Common myeloid progenitor, CD34-positive (primary cell): ENCODE results near the gene SOHLH1.

Experiments used
- CTCF ChIA-PET: fragments of 350-600 bp; sonication (Branson Sonifier 250); formaldehyde crosslinking; loops from one replicate; lab custom pipeline; 2021; ENCODE audit warnings: antibody characterized with exemption; lab: Charles Lee
- POLR2A ChIA-PET: fragments of 350-600 bp; sonication (Branson Sonifier 250); formaldehyde crosslinking; loops from one replicate; lab custom pipeline; 2021; ENCODE audit warnings: antibody characterized with exemption; lab: Charles Lee
- DNase-seq, 3 donors: peaks; one replicate each; pipeline versions ENCODE4 v3.0.0 to v3.0.0-alpha.2; 2013
- H3K27ac ChIP-seq, 2 experiments: 1 replicate in 1 of 2; 2 replicates in 1 of 2; pipeline ENCODE4 v1.7.0; 2013; ENCODE audit warnings: inconsistent platforms in 2 of 2, low read length in 2 of 2, mild to moderate bottlenecking in 2 of 2, low read depth in 1 of 2, moderate library complexity in 1 of 2; ENCODE audit not compliant: severe bottlenecking in 2 of 2, insufficient read depth in 1 of 2, poor library complexity in 1 of 2
- H3K27me3 ChIP-seq, 5 experiments: replicated peaks in 2 of 5; 1 replicate in 3 of 5; 2 replicates in 2 of 5; pipeline versions ENCODE4 v1.6.1 to v1.7.0; 2013; ENCODE audit warnings: low read length in 4 of 5, mild to moderate bottlenecking in 2 of 5, moderate library complexity in 2 of 5, inconsistent platforms in 1 of 5; ENCODE audit not compliant: insufficient read depth in 5 of 5, control insufficient read depth in 4 of 5
- H3K36me3 ChIP-seq, 4 experiments: 1 replicate in 2 of 4; 2 replicates in 2 of 4; pipeline versions ENCODE4 v1.6.1 to v1.7.0; 2013; ENCODE audit warnings: low read length in 3 of 4, control low read depth in 1 of 4, mild to moderate bottlenecking in 1 of 4; ENCODE audit not compliant: control insufficient read depth in 4 of 4, insufficient read depth in 4 of 4
- H3K4me1 ChIP-seq, 4 experiments: 1 replicate in 3 of 4; 2 replicates in 1 of 4; pipeline versions ENCODE4 v1.6.1 to v1.7.1; 2013; ENCODE audit warnings: low read length in 3 of 4, mild to moderate bottlenecking in 3 of 4, control low read depth in 1 of 4, inconsistent platforms in 1 of 4, moderate library complexity in 1 of 4; ENCODE audit not compliant: control insufficient read depth in 4 of 4, insufficient read depth in 4 of 4; ENCODE audit errors: control extremely low read depth in 1 of 4
- H3K4me3 ChIP-seq, 7 experiments: 1 replicate in 4 of 7; 2 replicates in 3 of 7; pipeline versions ENCODE4 v1.5.1 to v1.7.0; 2013; ENCODE audit warnings: mild to moderate bottlenecking in 7 of 7, low read length in 6 of 7, moderate library complexity in 6 of 7, inconsistent platforms in 2 of 7, low read depth in 2 of 7, control low read depth in 1 of 7; ENCODE audit not compliant: insufficient read depth in 4 of 7, control insufficient read depth in 1 of 7; ENCODE audit errors: extremely low read depth in 1 of 7
- H3K9me3 ChIP-seq, 5 experiments: 1 replicate in 4 of 5; 2 replicates in 1 of 5; pipeline versions ENCODE4 v1.6.1 to v1.7.1; 2013; ENCODE audit warnings: low read length in 4 of 5, mild to moderate bottlenecking in 2 of 5, inconsistent platforms in 1 of 5, low read depth in 1 of 5, moderate library complexity in 1 of 5; ENCODE audit not compliant: control insufficient read depth in 4 of 5, insufficient read depth in 2 of 5; ENCODE audit errors: control extremely low read depth in 1 of 5
- WGBS: methylation state at CpG from one replicate; pipeline ENCODE4 v1.1.5; 2013; ENCODE audit not compliant: insufficient coverage; 5-methylcytosine and 5-hydroxymethylcytosine counted together

Gene SOHLH1

GRCh38 chr9:135718616-135719015 lies 19.3 kb upstream of the SOHLH1 start:
- no peak overlapping the region for H3K27ac ChIP-seq
- ChIA-PET POLR2A (no interaction called here), CTCF (no interaction called here)
- H3K27me3 ChIP-seq: peaks cover 4 to 74% (median 17%) of the 10 kb centered on the region in 5 experiments
- 66% methylated on average over 15 of the region's 15 CpGs for WGBS
- H3K9me3 ChIP-seq: no peaks in the 10 kb centered on the region
- H3K4me3 ChIP-seq: no peak overlapping the region
- peaks cover 0 to 8% (median 1%) of the 10 kb centered on the region in 4 experiments for H3K4me1 ChIP-seq
- peak in 2 of 3 donors; percentile 15 to 23 for DNase-seq
- no peaks in the 10 kb centered on the region for H3K36me3 ChIP-seq

DNA sequence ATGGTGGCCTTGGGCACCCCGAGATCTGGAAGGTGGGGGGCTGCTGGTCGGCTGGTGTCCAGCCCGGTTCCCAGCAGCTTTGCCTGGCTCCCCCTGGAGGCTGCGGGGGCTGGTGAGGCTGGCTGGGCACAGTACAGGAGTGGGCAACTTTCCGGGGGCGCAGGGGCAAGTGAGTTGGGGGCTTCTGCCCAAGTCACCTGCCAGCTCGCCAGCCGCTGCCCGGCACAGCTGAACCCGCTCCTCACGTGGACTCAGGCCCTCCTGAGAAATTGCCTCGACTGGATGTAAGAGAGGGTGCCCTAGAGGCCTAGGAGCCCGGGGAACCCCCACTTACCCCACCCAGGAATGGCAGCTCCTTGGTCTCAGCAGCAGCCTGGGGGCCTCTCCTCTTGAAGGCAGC lies 18.1 kb upstream of the SOHLH1 start:
- H3K36me3 ChIP-seq: no peaks in the 10 kb centered on the region
- H3K9me3 ChIP-seq: no peaks in the 10 kb centered on the region
- H3K4me3 ChIP-seq: no peak overlapping the region
- ChIA-PET CTCF (no interaction called here), POLR2A (no interaction called here)
- peaks cover 0 to 8% (median 1%) of the 10 kb centered on the region in 4 experiments for H3K4me1 ChIP-seq
- H3K27ac ChIP-seq: no peak overlapping the region
- DNase-seq: no peak
- peaks cover 4 to 85% (median 17%) of the 10 kb centered on the region in 5 experiments for H3K27me3 ChIP-seq
- 84% methylated on average over 10 of the region's 13 CpGs for WGBS

GRCh38 chr9:135716045-135716444 lies 16.8 kb upstream of the SOHLH1 start:
- no peak overlapping the region for H3K27ac ChIP-seq
- DNase-seq: no peak
- H3K4me1 ChIP-seq: peaks cover 0 to 8% (median 1%) of the 10 kb centered on the region in 4 experiments
- H3K4me3 ChIP-seq: no peak overlapping the region
- peaks cover 4 to 85% (median 17%) of the 10 kb centered on the region in 5 experiments for H3K27me3 ChIP-seq
- no peaks in the 10 kb centered on the region for H3K9me3 ChIP-seq
- ChIA-PET POLR2A (no interaction called here), CTCF (no interaction called here)
- H3K36me3 ChIP-seq: no peaks in the 10 kb centered on the region
- 88% methylated on average over 8 of the region's 11 CpGs for WGBS

DNA sequence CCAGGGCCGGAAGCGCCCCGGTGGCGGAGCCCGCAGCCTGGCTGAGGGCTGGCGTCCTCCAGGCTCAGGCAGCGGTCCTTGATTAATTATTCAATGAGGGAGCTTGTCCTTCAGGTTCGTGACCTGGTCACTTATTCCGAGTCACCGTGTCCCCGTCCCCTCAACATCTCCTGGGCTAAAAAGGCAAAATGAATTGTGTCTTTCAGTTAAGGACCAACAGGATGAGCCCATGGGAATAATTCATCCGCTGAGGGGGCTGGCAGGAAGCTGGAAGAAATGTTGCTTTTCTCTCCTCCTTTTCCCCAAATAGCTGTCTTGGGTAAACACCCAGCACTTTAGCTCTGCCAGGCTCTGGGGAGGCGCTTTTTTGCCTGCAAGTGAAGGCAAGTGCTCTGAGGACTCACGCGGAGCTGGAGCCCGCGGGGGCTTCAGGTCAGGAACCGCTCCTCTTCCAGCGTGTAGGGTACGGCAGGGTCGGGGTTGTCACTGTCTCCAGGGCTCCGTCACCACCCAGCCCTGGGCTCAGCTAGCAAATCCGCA lies 15.8 kb upstream of the SOHLH1 start:
- H3K27me3 ChIP-seq: peaks cover 4 to 86% (median 17%) of the 10 kb centered on the region in 5 experiments
- no peaks in the 10 kb centered on the region for H3K36me3 ChIP-seq
- no peak overlapping the region for H3K27ac ChIP-seq
- no peak for DNase-seq
- no peaks in the 10 kb centered on the region for H3K9me3 ChIP-seq
- CTCF ChIA-PET: interaction anchor here (1.0 kb wide), 1 partner anchor 10 kb away, joined by 3 read pairs; no protein-coding TSS in a partner anchor
- POLR2A ChIA-PET: no interaction called here
- peaks cover 0 to 8% (median 1%) of the 10 kb centered on the region in 4 experiments for H3K4me1 ChIP-seq
- H3K4me3 ChIP-seq: no peak overlapping the region
- WGBS: 25% methylated on average over 19 of the region's 23 CpGs

- ChIA-PET CTCF (interaction anchor here (1.0 kb wide), 1 partner anchor 9 kb away, joined by 3 read pairs; no protein-coding TSS in a partner anchor), POLR2A (no interaction called here)
- H3K4me3 ChIP-seq: peak overlapping the region in 1 of 7 experiments; percentile 26
- DNase-seq: peak in 2 of 3 donors; percentile 36 to 55
- no peaks in the 10 kb centered on the region for H3K9me3 ChIP-seq
- peaks cover 0 to 8% (median 1%) of the 10 kb centered on the region in 4 experiments for H3K4me1 ChIP-seq
- no peaks in the 10 kb centered on the region for H3K36me3 ChIP-seq
- WGBS: 3% methylated on average over 73 of the region's 103 CpGs
- H3K27me3 ChIP-seq: peaks cover 4 to 89% (median 17%) of the 10 kb centered on the region in 5 experiments
- no peak overlapping the region for H3K27ac ChIP-seq
These were observed 15.2 kb upstream of the SOHLH1 start for GRCh38 chr9:135714242-135715055.

GRCh38 chr9:135712613-135713295 lies 13.5 kb upstream of the SOHLH1 start:
- Histone ChIP-seq H3K4me3 (no peak overlapping the region), H3K36me3 (no peaks in the 10 kb centered on the region), H3K27ac (no peak overlapping the region), H3K9me3 (no peaks in the 10 kb centered on the region), H3K27me3 (peaks cover 4 to 75% (median 17%) of the 10 kb centered on the region in 5 experiments), H3K4me1 (peaks cover 0 to 8% (median 1%) of the 10 kb centered on the region in 4 experiments)
- DNase-seq: no peak
- 68% methylated on average over 14 of the region's 16 CpGs for WGBS
- ChIA-PET POLR2A (no interaction called here), CTCF (interaction anchor here (1.8 kb wide), 1 partner anchor 9 kb away, joined by 5 read pairs; no protein-coding TSS in a partner anchor)
